ENCODE data around the gene ZNF665. TPM values are rescaled to one million over a fixed set of nuclear protein-coding genes. Genes with fewer than 3 reads are reported as not detected.
A peak's percentile ranks its signal among the peaks of the same experiment; 100 is the strongest.
"Not testable (repeated sequence)": the region's sequence is repeated elsewhere in the genome, so short reads cannot be mapped to it uniquely, and the experiment has no call there.

Gene ZNF665
- polyA plus RNA-seq, 1 donor from 2014 or later = 8.2 TPM

- Mint-ChIP-seq H3K27me3 (peaks cover 6% of the 10 kb centered on the region), H3K27ac (no peak overlapping the region), H3K4me3 (peak overlapping the region; percentile 70 to 90 (median 85)), H3K4me1 (peaks cover 0 to 3% (median 3%) of the 10 kb centered on the region in 3 donors), H3K9me3 (peaks cover 9 to 38% (median 23%) of the 10 kb centered on the region in 3 donors), H3K36me3 (peaks cover 3% of the 10 kb centered on the region)
Observed at GRCh38 chr19:53131727-53132126, 61.4 kb downstream of the ZNF665 start.

- H3K9me3 Mint-ChIP-seq = peaks cover 9 to 38% (median 20%) of the 10 kb centered on the region in 3 donors
- peak overlapping the region in 3 of 4 donors; percentile 81 to 90 (median 89) for H3K4me3 Mint-ChIP-seq
- no peak overlapping the region for H3K27ac Mint-ChIP-seq
- peaks cover 6% of the 10 kb centered on the region for H3K27me3 Mint-ChIP-seq
- peaks cover 3% of the 10 kb centered on the region for H3K36me3 Mint-ChIP-seq
- H3K4me1 Mint-ChIP-seq = peaks cover 0 to 3% (median 3%) of the 10 kb centered on the region in 3 donors
Observed at GRCh38 chr19:53131085-53131590, 62.0 kb downstream of the ZNF665 start.

- Mint-ChIP-seq H3K9me3 (peaks cover 8 to 33% (median 17%) of the 10 kb centered on the region in 3 donors), H3K27ac (no peak overlapping the region), H3K4me3 (peak overlapping the region in 3 of 4 donors; percentile 49 to 89 (median 63)), H3K27me3 (peaks cover 6% of the 10 kb centered on the region), H3K36me3 (peaks cover 3% of the 10 kb centered on the region), H3K4me1 (peaks cover 0 to 3% (median 3%) of the 10 kb centered on the region in 3 donors)
Observed at GRCh38 chr19:53130506-53130905, 62.7 kb downstream of the ZNF665 start.

- not testable (repeated sequence) for H3K4me1 Mint-ChIP-seq, H3K27ac Mint-ChIP-seq, H3K36me3 Mint-ChIP-seq, H3K4me3 Mint-ChIP-seq, H3K27me3 Mint-ChIP-seq
- H3K9me3 Mint-ChIP-seq = peaks cover 11 to 29% (median 20%) of the 10 kb centered on the region in 3 donors
Observed at GRCh38 chr19:53126733-53127526, 66.2 kb downstream of the ZNF665 start.

GRCh38 chr19:53123400-53123799, 69.8 kb downstream of the ZNF665 start:
- Mint-ChIP-seq H3K36me3 (peaks cover 7% of the 10 kb centered on the region), H3K4me3 (no peak overlapping the region), H3K9me3 (peaks cover 13 to 27% (median 14%) of the 10 kb centered on the region in 3 donors), H3K4me1 (no peaks in the 10 kb centered on the region), H3K27ac (no peak overlapping the region), H3K27me3 (peaks cover 2% of the 10 kb centered on the region)

Other genes starting within 250 kb of the ZNF665 start
- 9.2 TPM for gene ZNF816, start 230.5 kb downstream of the ZNF665 start, polyA plus RNA-seq
- gene ERVV-1, start 179.4 kb downstream of the ZNF665 start, polyA plus RNA-seq = 0.21 TPM
- not detected for gene ERVV-2, start 148.6 kb downstream of the ZNF665 start, polyA plus RNA-seq
- gene ZNF160, start 89.9 kb downstream of the ZNF665 start, polyA plus RNA-seq = 23.0 TPM
- gene ZNF415, start 60.4 kb downstream of the ZNF665 start, polyA plus RNA-seq = 4.9 TPM
- gene ZNF347, start 34.3 kb downstream of the ZNF665 start, polyA plus RNA-seq = 8.6 TPM
- 8.7 TPM for gene ZNF677, start 61.5 kb upstream of the ZNF665 start, polyA plus RNA-seq
- gene VN1R2, start 64.9 kb upstream of the ZNF665 start, polyA plus RNA-seq = not detected
- gene VN1R4, start 74.4 kb upstream of the ZNF665 start, polyA plus RNA-seq = not detected
- 11.6 TPM for gene ZNF845, start 140.4 kb upstream of the ZNF665 start, polyA plus RNA-seq
- 12.4 TPM for gene ZNF525, start 172.3 kb upstream of the ZNF665 start, polyA plus RNA-seq
- 11.0 TPM for gene ZNF765, start 201.8 kb upstream of the ZNF665 start, polyA plus RNA-seq
- 10.3 TPM for gene ZNF761, start 238.6 kb upstream of the ZNF665 start, polyA plus RNA-seq

All from IgD-negative memory B cell (primary cell).